ENCODE measurements around the gene ARL6IP1.
A peak's percentile ranks its signal among the peaks of the same experiment; 100 is the strongest.

ARL6IP1 gene

GRCh38 chr16:18801145-18801972 is at the start of gene ARL6IP1:
Gene ARL6IP1 (minus strand): TSS chr16:18801549. CDS start chr16:18801466, 83 bp downstream.
- DNase-seq, result peak; percentile 99

DNA sequence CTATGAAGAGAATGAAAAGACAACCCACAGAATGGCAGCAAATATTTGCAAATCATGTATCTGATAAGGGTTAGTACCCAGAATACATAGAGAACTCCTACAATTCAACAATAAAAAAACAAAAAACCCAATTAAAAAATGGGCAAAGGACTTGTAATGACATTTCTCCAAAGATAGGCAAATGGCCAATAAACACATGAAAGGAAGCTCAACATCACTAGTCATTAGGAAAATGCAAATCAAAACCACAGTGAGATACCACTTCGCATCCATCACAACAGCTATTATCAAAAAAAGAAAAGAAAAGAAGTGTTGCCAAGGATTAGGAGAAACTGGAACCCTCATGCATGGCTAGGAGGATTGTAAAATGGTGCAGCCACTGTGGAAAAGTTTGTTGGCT is 45.1 kb upstream of the ARL6IP1 start:
- no peak for DNase-seq

GRCh38 chr16:18842565-18842964 is 41.2 kb upstream of the ARL6IP1 start:
- no peak for DNase-seq

DNA sequence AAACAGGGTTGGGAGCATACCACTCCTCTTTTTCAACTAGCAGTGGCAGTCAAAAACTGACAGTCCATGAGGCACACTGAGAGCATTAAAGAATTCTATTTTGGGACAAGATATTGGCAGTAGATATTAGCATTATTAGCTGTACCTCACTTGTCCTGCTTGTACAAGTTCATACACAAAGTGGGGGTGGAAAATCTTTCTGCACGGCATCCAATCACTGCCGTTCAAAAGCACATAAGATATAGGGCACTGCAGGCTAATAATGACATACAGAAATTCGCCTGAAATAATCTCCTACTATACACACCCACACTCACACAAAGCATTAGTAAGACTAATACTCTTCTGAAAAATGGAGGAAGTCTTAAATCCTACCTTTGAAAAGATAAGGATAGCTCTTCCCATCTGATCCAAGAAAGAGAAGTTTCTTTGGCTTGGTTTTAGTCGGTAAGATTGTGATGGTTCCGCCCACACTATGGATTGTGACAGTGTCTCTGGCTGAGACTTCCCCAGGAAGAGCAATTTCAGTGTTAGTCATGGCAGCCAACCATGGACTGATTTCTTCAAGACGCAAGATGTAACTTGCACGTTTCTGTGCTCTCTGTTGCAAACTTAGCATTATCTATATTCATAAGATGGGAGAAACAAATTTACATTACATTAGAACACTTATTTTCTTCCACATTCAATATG is 40.6 kb upstream of the ARL6IP1 start:
- DNase-seq, result peak; percentile 85 to 89

- no peak for DNase-seq
These were observed 38.2 kb upstream of the ARL6IP1 start for GRCh38 chr16:18839555-18839954.

- no peak for DNase-seq
These were observed 35.4 kb upstream of the ARL6IP1 start for GRCh38 chr16:18836702-18837101.

DNA sequence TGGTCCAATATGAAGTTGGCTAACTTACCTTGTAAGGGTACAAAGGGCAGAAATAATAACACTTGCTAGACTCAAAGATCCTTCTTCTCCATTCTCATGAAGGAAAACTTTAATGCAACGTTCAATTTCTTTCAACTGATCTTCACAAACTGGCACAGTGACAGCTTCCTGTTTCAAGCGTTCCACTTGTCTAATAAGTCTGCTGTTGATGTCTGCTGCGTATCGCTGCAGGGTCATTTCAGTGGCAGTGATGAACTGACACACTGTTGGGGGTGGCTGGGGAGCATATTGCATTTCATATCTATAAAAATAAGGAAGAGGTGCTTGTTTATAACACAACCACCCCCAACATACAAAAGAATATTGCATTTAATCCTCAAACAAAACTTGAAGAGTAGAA is 33.5 kb upstream of the ARL6IP1 start:
- DNase-seq, result no peak

GRCh38 chr16:18833707-18834505 is 32.6 kb upstream of the ARL6IP1 start:
- DNase-seq, result no peak

- no peak for DNase-seq
These were observed 31.3 kb upstream of the ARL6IP1 start for GRCh38 chr16:18832613-18833012.

DNA sequence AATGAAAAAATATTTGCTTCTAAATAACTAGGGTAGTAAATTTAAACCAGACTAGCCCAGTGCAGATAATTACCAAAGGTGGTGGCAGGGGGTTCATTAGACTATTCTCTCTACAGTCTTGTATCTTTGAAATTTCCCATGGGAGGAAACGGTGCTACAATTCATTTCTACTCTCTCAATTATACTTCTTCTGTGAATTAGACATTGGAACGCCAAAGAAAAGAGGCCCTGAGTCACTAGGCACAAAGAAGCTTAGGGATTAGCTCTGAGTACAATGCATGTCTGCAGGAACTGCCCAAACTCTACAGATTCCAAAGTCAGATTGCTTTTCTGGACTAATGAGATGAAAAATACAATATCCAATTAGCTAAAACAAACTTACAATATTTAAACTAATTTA is 30.7 kb upstream of the ARL6IP1 start:
- no peak for DNase-seq

DNA sequence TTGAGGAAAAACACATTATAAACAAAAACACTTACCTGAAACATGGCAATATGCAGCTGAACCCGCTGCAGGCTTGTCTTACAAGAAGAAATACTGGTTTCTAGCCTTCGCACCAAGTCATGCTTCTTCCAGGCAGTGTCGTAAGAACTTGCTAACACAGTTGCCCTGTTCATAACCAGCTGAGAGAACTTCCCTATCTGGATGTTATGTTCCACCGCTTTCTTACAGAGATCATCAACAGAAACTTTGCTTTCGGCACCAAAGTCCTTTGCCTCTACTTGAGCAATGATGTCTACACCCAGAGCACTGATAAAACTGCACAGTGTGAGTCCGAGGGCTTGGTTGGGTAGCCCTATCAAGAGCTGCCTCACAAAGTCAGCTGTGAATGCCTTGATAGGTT is 27.9 kb upstream of the ARL6IP1 start:
- DNase-seq, result peak in 1 of 2 donors; percentile 25

DNA sequence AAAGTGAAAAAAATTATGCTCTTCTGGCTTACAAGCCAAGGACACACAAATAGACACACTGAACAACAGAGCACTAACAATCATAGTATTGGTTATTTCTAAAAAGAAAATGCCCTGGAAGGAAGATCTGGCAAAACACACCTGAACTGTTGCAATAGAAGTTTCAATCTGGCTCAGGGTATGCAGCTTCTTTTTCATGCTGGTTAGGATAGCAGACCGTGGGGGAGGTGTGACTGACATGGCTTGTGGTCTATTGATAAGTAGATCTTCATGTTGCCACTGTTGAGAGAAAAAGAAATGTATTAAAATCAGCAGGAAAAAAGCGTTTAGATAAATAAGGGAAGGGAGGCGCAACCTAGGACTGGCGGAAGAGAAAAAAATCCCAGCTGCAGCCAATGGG is 26.5 kb upstream of the ARL6IP1 start:
- DNase-seq, result no peak

DNA sequence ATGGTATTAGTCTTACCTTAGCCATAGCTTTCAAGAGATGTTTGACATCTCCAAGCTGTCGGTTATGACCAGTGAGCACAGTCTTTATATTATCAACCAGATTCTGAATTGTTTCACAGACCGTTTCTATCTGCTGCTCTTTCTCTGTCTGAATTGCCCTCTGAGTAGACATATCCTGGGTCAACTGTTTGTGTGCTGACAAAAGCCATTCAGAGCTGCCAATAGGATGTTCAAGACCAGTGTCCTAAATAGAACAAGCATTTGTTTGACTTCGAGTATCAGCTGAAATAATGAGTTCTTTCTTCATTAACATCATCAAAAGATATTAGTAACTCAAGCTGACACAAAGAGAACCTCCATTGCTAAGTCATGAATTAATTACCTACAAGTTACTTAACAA is 14.9 kb upstream of the ARL6IP1 start:
- no peak for DNase-seq

GRCh38 chr16:18811925-18812324 is 10.6 kb upstream of the ARL6IP1 start:
- no peak for DNase-seq

DNA sequence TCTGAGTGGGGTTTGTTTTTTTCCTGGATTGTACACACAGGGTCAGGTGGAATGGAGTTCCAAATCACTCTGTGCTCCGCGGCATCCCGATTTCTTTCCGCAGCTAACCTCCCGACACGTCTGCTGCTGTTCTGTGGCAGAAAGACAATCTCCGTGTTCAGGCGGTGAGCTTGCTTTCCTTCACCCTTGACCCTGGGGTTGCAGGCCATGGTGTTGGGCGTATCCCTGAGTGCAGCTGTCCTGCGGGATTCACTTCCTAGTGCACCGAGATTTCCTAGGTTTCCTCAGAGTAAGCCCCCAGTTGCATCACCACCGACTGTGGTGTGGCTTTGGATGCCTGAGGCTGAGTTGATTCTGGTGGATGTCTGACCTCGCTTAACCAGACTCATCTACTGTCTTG is 7.8 kb upstream of the ARL6IP1 start:
- no peak for DNase-seq

DNA sequence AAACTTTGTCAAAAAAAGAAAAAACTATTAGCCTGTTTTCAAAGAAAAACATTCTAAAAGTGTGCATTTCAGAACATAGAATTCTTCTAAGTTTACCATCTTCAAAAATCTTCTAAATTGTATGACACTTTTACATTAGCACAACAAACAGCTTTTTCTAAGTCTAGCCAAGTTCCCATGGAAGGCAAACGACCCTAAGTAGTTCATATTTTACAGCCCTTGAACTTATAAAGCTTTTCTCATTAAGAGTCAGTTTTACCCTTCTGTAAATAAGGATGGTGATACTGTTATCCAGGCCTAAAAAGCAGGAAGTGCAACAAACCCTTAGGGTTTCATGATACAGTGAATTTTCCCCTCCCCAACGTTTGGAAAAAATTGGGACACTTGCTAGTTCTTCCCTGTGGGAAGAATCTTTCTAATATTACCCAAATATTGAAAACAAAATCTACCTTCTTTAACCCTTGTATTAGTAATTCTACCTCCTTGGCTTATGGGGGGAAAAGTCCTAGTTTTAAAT is 4.0 kb upstream of the ARL6IP1 start:
- peak in 1 of 2 donors; percentile 8 for DNase-seq

DNA sequence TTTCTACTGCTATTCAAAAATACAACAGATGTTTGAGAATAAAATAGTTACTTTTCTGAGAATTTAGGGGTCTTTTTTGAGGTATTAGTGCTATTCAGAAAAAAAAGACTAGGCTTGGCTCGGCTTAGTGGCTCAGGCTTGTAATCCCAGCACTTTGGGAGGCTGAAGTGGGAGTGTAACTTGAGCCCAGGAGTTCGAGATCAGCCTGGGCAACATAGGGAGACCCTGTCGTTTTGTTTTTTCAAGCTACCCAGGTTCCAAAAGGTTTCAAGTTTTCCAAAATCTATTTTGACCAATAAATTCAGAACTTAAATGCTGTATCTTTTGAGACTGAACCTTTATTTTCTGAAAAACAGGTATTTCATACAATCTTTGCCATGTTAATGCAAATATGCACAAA is 3.2 kb upstream of the ARL6IP1 start:
- no peak for DNase-seq

DNA sequence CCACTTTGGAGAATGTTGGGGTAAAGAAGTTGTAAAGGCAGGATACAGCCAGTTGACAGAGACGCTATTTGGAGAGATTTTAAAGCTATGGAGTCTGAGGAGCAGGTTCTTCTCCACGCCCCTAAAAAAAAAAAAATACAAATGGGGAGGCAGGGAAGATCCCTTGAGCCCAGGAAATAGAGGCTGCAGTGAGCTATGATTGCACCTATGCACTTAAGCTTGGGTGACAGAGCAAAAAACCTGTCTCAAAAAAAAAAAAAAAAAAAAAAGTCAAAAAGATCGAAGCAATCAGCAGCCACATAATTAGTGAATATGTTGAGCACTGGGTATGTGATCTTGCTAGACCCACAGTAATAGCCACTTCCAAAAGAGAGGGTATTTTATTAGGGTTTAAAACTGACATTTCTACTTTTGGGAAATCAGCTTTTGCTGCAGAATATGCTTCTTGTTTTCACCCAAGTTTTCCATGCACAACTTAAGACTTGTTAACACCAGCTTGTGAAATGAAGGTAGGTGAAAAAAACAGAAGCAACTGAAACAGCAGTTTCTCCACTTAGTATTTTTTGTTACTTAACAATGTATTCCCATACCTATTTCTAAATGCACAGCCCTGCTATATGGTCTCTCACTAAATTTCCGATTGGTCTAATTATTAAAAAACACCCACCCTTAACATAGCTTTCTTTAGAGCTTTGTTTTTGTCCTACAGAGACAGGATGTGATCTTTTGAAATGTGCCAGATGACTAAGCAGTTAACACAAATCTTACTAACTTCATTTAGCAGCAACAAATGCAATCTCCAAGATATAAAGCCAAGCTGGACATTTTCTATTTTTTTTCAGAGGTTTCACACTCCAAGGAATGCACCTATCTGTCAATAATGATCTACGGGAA is 2.5 kb upstream of the ARL6IP1 start:
- peak; percentile 41 to 50 for DNase-seq

- DNase-seq, result no peak
These were observed 1.5 kb upstream of the ARL6IP1 start for GRCh38 chr16:18802767-18803343.

GRCh38 chr16:18800775-18801144 is 589 bp downstream of the ARL6IP1 start:
- no peak for DNase-seq

DNA sequence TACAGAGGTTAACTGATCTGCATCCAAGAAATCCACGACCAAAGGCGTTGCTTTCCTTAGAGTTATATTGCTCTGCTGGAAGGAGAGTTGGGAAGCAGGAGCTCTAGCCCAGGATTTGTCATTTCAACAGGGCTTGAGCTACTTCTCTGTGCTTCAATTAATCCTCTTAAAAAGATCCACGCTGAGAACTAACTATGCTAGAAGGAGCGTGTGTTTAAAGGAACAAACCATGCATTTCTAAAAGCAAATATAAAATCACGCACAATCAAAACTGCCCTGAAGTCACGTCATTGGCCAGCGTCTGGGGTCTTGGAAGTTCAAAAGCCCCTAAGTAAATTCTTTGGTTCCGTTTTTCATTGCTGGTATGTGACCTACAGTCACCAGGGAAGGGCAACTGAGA is 1.1 kb downstream of the ARL6IP1 start:
- DNase-seq, result peak in 1 of 2 donors; percentile 33

DNA sequence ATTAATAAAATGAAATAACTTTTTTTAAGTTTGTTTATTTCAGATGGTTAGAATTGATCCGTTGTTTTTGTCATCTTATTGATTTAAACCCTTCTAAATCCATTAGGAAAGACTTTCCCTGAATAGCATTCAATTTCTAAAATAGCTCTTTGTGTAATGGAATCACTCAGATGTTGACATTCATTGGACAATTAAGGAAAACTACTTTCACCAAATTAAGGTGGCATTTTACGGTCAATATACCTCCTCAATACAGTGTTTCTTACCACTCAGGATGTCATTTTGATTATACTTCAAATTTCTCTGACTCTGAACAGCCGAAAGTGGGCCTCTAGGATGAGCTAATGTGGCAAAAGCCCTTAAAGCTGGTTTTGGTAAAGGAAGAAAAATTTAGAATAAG is 1.8 kb downstream of the ARL6IP1 start:
- DNase-seq, result no peak

Measured in inflammatory macrophage treated with lipopolysaccharide for 1 hour (primary cell).